ENCODE measurements around the gene LST1. TPM values are rescaled to one million over a fixed set of nuclear protein-coding genes. Genes with fewer than 3 reads are reported as not detected.

The LST1 gene
- total RNA-seq, 1 experiment from 2014 or later: 0.66 TPM

DNA sequence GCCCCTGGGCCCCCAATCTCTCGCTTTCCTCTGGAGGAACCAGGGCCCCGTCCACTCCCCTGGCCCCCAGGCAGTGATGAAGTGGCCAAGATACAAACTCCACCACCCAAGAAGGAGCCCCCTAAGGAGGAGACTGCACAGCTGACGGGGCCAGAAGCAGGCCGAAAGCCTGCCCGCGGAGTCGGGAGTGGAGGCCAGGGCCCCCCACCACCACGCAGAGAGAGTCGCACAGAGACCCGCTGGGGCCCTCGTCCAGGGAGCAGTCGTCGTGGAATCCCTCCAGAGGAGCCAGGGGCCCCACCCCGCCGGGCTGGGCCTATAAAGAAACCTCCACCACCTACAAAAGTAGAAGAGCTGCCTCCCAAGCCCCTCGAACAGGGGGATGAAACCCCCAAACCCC lies 45.1 kb downstream of the LST1 start (continued):
- TF ChIP-seq, protein P1, sequence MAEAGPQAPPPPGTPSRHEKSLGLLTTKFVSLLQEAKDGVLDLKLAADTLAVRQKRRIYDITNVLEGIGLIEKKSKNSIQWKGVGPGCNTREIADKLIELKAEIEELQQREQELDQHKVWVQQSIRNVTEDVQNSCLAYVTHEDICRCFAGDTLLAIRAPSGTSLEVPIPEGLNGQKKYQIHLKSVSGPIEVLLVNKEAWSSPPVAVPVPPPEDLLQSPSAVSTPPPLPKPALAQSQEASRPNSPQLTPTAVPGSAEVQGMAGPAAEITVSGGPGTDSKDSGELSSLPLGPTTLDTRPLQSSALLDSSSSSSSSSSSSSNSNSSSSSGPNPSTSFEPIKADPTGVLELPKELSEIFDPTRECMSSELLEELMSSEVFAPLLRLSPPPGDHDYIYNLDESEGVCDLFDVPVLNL (CRISPR knock-in tag; IDR thresholded peaks at IDR 0.05; ENCODE audit: borderline replicate concordance, low read depth): no peak
- TF ChIP-seq IRF2 (CRISPR knock-in tag; IDR thresholded peaks at IDR 0.05; ENCODE audit: borderline replicate concordance, low read depth): no peak
- TF ChIP-seq, protein P2, sequence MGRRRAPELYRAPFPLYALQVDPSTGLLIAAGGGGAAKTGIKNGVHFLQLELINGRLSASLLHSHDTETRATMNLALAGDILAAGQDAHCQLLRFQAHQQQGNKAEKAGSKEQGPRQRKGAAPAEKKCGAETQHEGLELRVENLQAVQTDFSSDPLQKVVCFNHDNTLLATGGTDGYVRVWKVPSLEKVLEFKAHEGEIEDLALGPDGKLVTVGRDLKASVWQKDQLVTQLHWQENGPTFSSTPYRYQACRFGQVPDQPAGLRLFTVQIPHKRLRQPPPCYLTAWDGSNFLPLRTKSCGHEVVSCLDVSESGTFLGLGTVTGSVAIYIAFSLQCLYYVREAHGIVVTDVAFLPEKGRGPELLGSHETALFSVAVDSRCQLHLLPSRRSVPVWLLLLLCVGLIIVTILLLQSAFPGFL (CRISPR knock-in tag; IDR thresholded peaks at IDR 0.05; ENCODE audit: borderline replicate concordance): no peak
- TF ChIP-seq, protein P3, sequence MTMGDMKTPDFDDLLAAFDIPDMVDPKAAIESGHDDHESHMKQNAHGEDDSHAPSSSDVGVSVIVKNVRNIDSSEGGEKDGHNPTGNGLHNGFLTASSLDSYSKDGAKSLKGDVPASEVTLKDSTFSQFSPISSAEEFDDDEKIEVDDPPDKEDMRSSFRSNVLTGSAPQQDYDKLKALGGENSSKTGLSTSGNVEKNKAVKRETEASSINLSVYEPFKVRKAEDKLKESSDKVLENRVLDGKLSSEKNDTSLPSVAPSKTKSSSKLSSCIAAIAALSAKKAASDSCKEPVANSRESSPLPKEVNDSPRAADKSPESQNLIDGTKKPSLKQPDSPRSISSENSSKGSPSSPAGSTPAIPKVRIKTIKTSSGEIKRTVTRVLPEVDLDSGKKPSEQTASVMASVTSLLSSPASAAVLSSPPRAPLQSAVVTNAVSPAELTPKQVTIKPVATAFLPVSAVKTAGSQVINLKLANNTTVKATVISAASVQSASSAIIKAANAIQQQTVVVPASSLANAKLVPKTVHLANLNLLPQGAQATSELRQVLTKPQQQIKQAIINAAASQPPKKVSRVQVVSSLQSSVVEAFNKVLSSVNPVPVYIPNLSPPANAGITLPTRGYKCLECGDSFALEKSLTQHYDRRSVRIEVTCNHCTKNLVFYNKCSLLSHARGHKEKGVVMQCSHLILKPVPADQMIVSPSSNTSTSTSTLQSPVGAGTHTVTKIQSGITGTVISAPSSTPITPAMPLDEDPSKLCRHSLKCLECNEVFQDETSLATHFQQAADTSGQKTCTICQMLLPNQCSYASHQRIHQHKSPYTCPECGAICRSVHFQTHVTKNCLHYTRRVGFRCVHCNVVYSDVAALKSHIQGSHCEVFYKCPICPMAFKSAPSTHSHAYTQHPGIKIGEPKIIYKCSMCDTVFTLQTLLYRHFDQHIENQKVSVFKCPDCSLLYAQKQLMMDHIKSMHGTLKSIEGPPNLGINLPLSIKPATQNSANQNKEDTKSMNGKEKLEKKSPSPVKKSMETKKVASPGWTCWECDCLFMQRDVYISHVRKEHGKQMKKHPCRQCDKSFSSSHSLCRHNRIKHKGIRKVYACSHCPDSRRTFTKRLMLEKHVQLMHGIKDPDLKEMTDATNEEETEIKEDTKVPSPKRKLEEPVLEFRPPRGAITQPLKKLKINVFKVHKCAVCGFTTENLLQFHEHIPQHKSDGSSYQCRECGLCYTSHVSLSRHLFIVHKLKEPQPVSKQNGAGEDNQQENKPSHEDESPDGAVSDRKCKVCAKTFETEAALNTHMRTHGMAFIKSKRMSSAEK (CRISPR knock-in tag; IDR thresholded peaks at IDR 0.05; ENCODE audit: borderline replicate concordance): no peak
- TF ChIP-seq NFYB (CRISPR knock-in tag; conservative IDR thresholded peaks at IDR 0.05; ENCODE audit: low read depth): no peak
- TF ChIP-seq, protein P4, sequence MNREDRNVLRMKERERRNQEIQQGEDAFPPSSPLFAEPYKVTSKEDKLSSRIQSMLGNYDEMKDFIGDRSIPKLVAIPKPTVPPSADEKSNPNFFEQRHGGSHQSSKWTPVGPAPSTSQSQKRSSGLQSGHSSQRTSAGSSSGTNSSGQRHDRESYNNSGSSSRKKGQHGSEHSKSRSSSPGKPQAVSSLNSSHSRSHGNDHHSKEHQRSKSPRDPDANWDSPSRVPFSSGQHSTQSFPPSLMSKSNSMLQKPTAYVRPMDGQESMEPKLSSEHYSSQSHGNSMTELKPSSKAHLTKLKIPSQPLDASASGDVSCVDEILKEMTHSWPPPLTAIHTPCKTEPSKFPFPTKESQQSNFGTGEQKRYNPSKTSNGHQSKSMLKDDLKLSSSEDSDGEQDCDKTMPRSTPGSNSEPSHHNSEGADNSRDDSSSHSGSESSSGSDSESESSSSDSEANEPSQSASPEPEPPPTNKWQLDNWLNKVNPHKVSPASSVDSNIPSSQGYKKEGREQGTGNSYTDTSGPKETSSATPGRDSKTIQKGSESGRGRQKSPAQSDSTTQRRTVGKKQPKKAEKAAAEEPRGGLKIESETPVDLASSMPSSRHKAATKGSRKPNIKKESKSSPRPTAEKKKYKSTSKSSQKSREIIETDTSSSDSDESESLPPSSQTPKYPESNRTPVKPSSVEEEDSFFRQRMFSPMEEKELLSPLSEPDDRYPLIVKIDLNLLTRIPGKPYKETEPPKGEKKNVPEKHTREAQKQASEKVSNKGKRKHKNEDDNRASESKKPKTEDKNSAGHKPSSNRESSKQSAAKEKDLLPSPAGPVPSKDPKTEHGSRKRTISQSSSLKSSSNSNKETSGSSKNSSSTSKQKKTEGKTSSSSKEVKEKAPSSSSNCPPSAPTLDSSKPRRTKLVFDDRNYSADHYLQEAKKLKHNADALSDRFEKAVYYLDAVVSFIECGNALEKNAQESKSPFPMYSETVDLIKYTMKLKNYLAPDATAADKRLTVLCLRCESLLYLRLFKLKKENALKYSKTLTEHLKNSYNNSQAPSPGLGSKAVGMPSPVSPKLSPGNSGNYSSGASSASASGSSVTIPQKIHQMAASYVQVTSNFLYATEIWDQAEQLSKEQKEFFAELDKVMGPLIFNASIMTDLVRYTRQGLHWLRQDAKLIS (CRISPR knock-in tag; IDR thresholded peaks at IDR 0.05; ENCODE audit: borderline replicate concordance): no peak
- TF ChIP-seq MYBL2 (CRISPR knock-in tag; IDR thresholded peaks at IDR 0.05): no peak
- no peak for TF ChIP-seq SOX15 (CRISPR knock-in tag; IDR thresholded peaks at IDR 0.05)
- TF ChIP-seq, protein P5, sequence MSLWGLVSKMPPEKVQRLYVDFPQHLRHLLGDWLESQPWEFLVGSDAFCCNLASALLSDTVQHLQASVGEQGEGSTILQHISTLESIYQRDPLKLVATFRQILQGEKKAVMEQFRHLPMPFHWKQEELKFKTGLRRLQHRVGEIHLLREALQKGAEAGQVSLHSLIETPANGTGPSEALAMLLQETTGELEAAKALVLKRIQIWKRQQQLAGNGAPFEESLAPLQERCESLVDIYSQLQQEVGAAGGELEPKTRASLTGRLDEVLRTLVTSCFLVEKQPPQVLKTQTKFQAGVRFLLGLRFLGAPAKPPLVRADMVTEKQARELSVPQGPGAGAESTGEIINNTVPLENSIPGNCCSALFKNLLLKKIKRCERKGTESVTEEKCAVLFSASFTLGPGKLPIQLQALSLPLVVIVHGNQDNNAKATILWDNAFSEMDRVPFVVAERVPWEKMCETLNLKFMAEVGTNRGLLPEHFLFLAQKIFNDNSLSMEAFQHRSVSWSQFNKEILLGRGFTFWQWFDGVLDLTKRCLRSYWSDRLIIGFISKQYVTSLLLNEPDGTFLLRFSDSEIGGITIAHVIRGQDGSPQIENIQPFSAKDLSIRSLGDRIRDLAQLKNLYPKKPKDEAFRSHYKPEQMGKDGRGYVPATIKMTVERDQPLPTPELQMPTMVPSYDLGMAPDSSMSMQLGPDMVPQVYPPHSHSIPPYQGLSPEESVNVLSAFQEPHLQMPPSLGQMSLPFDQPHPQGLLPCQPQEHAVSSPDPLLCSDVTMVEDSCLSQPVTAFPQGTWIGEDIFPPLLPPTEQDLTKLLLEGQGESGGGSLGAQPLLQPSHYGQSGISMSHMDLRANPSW (CRISPR knock-in tag; conservative IDR thresholded peaks at IDR 0.05; ENCODE audit: low read depth): no peak
- TF ChIP-seq EMX1 (CRISPR knock-in tag; IDR thresholded peaks at IDR 0.05): no peak
- TF ChIP-seq ZBTB21 (CRISPR knock-in tag; IDR thresholded peaks at IDR 0.05; ENCODE audit: borderline replicate concordance): no peak

DNA sequence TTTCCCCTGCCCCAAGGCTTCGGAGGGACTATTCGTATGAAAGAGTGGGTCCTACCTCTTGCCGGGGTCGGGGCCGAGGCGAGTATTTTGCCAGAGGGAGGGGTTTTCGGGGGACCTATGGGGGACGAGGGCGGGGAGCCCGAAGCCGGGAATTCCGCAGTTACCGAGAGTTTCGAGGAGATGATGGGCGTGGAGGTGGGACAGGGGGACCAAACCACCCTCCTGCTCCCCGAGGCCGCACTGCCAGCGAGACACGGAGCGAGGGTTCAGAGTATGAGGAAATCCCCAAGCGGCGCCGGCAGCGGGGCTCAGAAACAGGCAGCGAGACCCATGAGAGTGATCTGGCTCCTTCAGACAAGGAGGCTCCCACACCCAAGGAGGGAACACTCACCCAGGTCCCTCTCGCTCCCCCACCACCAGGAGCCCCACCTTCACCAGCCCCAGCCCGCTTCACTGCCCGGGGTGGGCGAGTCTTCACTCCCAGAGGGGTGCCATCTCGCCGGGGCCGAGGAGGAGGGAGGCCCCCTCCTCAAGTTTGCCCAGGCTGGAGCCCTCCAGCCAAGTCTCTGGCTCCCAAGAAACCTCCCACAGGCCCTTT lies 45.7 kb downstream of the LST1 start:
- Mint-ChIP-seq H3K36me3 (peaks cover 91% of the 10 kb centered on the region), H3K4me1 (no peaks in the 10 kb centered on the region), H3K27me3 (ENCODE audit: low read depth) (no peaks in the 10 kb centered on the region; the same call in 1 of the 2 replicates), H3K4me3 (no peak overlapping the region), H3K9me3 (no peaks in the 10 kb centered on the region), H3K27ac (peak overlapping the region; percentile 82)
- DNase-seq (ENCODE audit: low spot score) (no peak), ATAC-seq (no peak; the same call in 1 of the 2 replicates)
- TF ChIP-seq FOXP1 (CRISPR knock-in tag; IDR thresholded peaks at IDR 0.05; ENCODE audit: borderline replicate concordance) (no peak), NFE2L1 (CRISPR knock-in tag; IDR thresholded peaks at IDR 0.05) (no peak), FOXJ3 (CRISPR knock-in tag; IDR thresholded peaks at IDR 0.05; ENCODE audit: borderline replicate concordance) (no peak)
- ChIA-PET POLR2A (no interaction called here), CTCF (no interaction called here)

Data from WTC11 (cell line).